CD8-positive, alpha-beta memory T cell (primary cell): ENCODE results near the gene LRRC75A. TPM values are rescaled to one million over a fixed set of nuclear protein-coding genes. Genes with fewer than 3 reads are reported as not detected.
"Not testable (repeated sequence)": the region's sequence is repeated elsewhere in the genome, so short reads cannot be mapped to it uniquely, and the experiment has no call there.

ENCODE experiments used
- CTCF ChIA-PET: fragments of 350-600 bp; sonication (Branson Sonifier 250); formaldehyde crosslinking; loops from one replicate; lab custom pipeline; 2021; ENCODE audit warnings: antibody characterized with exemption; lab: Charles Lee
- POLR2A ChIA-PET: fragments of 350-600 bp; sonication (Branson Sonifier 250); formaldehyde crosslinking; loops from one replicate; lab custom pipeline; 2021; ENCODE audit warnings: antibody characterized with exemption; lab: Charles Lee
- DNase-seq, 5 donors: peaks; one replicate each; pipeline versions ENCODE4 v3.0.0 to v3.0.0-alpha.2; 2020 to 2022; ENCODE audit warnings: mixed read lengths in 1 of 5
- H3K27ac ChIP-seq: one replicate; pipeline ENCODE4 v1.7.0; 2013; ENCODE audit warnings: low read depth, mild to moderate bottlenecking, low read length, moderate library complexity
- H3K27me3 ChIP-seq: 2 replicates; pipeline ENCODE4 v1.7.0; 2013; ENCODE audit warnings: low read length, mild to moderate bottlenecking; ENCODE audit not compliant: insufficient read depth, poor library complexity, severe bottlenecking
- H3K36me3 ChIP-seq: 2 replicates; pipeline ENCODE4 v1.7.0; 2013; ENCODE audit warnings: mild to moderate bottlenecking, low read length, moderate library complexity; ENCODE audit not compliant: insufficient read depth
- H3K4me1 ChIP-seq: 2 replicates; pipeline ENCODE4 v1.7.0; 2013; ENCODE audit warnings: mild to moderate bottlenecking, low read length, moderate library complexity; ENCODE audit not compliant: insufficient read depth
- H3K4me3 ChIP-seq: 2 replicates; pipeline ENCODE4 v1.7.0; 2013; ENCODE audit warnings: mild to moderate bottlenecking, low read length
- H3K9me3 ChIP-seq: 2 replicates; pipeline ENCODE4 v1.7.0; 2013; ENCODE audit warnings: mild to moderate bottlenecking, low read length
- H3K27ac Mint-ChIP-seq, 8 donors: one replicate each; pipeline ENCODE4 v1.8.0; 2020 to 2021; ENCODE audit warnings: mixed read lengths in 8 of 8, mild to moderate bottlenecking in 6 of 8, inconsistent platforms in 3 of 8, moderate library complexity in 3 of 8
- H3K27me3 Mint-ChIP-seq, 2 donors: one replicate each; pipeline ENCODE4 v1.8.0; 2020 to 2021; ENCODE audit warnings: mixed read lengths in 2 of 2, mild to moderate bottlenecking in 1 of 2, moderate library complexity in 1 of 2
- H3K36me3 Mint-ChIP-seq, 3 donors: one replicate each; pipeline ENCODE4 v1.8.0; 2020 to 2021; ENCODE audit warnings: mixed read lengths in 3 of 3, inconsistent platforms in 1 of 3, mild to moderate bottlenecking in 1 of 3
- H3K4me1 Mint-ChIP-seq, 3 donors: one replicate each; pipeline ENCODE4 v1.8.0; 2020 to 2021; ENCODE audit warnings: mixed read lengths in 3 of 3, inconsistent platforms in 1 of 3, mild to moderate bottlenecking in 1 of 3
- H3K4me3 Mint-ChIP-seq, 7 donors: one replicate each; pipeline ENCODE4 v1.8.0; 2020 to 2021; ENCODE audit warnings: mixed read lengths in 7 of 7, mild to moderate bottlenecking in 6 of 7, moderate library complexity in 4 of 7, inconsistent platforms in 2 of 7
- H3K9me3 Mint-ChIP-seq, 5 donors: one replicate each; pipeline ENCODE4 v1.8.0; 2020 to 2022; ENCODE audit warnings: mixed read lengths in 5 of 5, mild to moderate bottlenecking in 3 of 5, moderate library complexity in 2 of 5, inconsistent platforms in 1 of 5
- polyA plus RNA-seq: library from polyadenylated mRNA; unstranded; fragments of 300-500 nt; fragmentation: Illumina TruSeq; gene quantifications from one replicate; pipeline ENCODE4 v1.2.3, GENCODE V29; 2021
- total RNA-seq, 2 experiments: library from RNA; stranded (reverse); gene quantifications; one replicate each; pipeline ENCODE4 v1.2.3, GENCODE V29; 2021

Gene LRRC75A
- total and polyA plus RNA-seq, 3 experiments from 2014 or later, result 2.2 to 4.6 (median 2.6) TPM

GRCh38 chr17:16444258-16444886, 47.6 kb downstream of the LRRC75A start:
- Histone ChIP-seq H3K36me3 (peaks cover 26% of the 10 kb centered on the region), H3K4me3 (no peak overlapping the region), H3K27me3 (no peaks in the 10 kb centered on the region), H3K9me3 (no peaks in the 10 kb centered on the region), H3K27ac (no peak overlapping the region), H3K4me1 (peaks cover 30% of the 10 kb centered on the region)
- no peak for DNase-seq
- H3K4me3 Mint-ChIP-seq, result no peak overlapping the region
- H3K27me3 Mint-ChIP-seq, result no peaks in the 10 kb centered on the region
- H3K36me3 Mint-ChIP-seq, result peaks cover 0 to 77% (median 9%) of the 10 kb centered on the region in 3 donors
- H3K27ac Mint-ChIP-seq, result peak overlapping the region in 3 of 8 donors; percentile 34 to 47 (median 36)
- no peaks in the 10 kb centered on the region for H3K9me3 Mint-ChIP-seq
- peaks cover 49 to 61% (median 50%) of the 10 kb centered on the region in 3 donors for H3K4me1 Mint-ChIP-seq
- ChIA-PET POLR2A (interaction anchor here (0.6 kb wide), 2 partner anchors 17 to 153 kb away, joined by 3 to 4 read pairs; no protein-coding TSS in a partner anchor), CTCF (interaction anchor here (1.2 to 3.1 kb wide), 3 partner anchors 9 to 34 kb away, joined by 3 to 19 read pairs (median 5); partner anchors contain the start of gene TRPV2)

- Histone ChIP-seq H3K27me3 (no peaks in the 10 kb centered on the region), H3K36me3 (peaks cover 26% of the 10 kb centered on the region), H3K27ac (no peak overlapping the region), H3K4me1 (peaks cover 30% of the 10 kb centered on the region), H3K4me3 (no peak overlapping the region), H3K9me3 (no peaks in the 10 kb centered on the region)
- no peaks in the 10 kb centered on the region for H3K9me3 Mint-ChIP-seq
- H3K4me1 Mint-ChIP-seq, result peaks cover 52 to 61% (median 52%) of the 10 kb centered on the region in 3 donors
- peaks cover 0 to 78% (median 9%) of the 10 kb centered on the region in 3 donors for H3K36me3 Mint-ChIP-seq
- H3K27me3 Mint-ChIP-seq, result no peaks in the 10 kb centered on the region
- H3K4me3 Mint-ChIP-seq, result no peak overlapping the region
- ChIA-PET CTCF (interaction anchor here (0.9 to 3.1 kb wide), 4 partner anchors 9 to 33 kb away, joined by 3 to 19 read pairs (median 4); partner anchors contain the start of gene TRPV2), POLR2A (interaction anchor here (0.6 to 0.7 kb wide), 3 partner anchors 130 to 748 kb away, joined by 3 to 4 read pairs (median 3); no protein-coding TSS in a partner anchor)
- DNase-seq, result no peak
- H3K27ac Mint-ChIP-seq, result peak overlapping the region in 3 of 8 donors; percentile 36 to 78 (median 66)
These were observed 48.3 kb downstream of the LRRC75A start for GRCh38 chr17:16443511-16444257.

- Mint-ChIP-seq H3K4me3 (peak overlapping the region in 3 of 7 donors; percentile 31 to 68 (median 55)), H3K4me1 (peaks cover 57 to 61% (median 60%) of the 10 kb centered on the region in 3 donors), H3K27me3 (no peaks in the 10 kb centered on the region), H3K9me3 (no peaks in the 10 kb centered on the region), H3K36me3 (peaks cover 0 to 70% (median 9%) of the 10 kb centered on the region in 3 donors), H3K27ac (peak overlapping the region in 7 of 8 donors; percentile 22 to 86 (median 68))
- Histone ChIP-seq H3K27ac (no peak overlapping the region), H3K4me3 (no peak overlapping the region), H3K36me3 (peaks cover 26% of the 10 kb centered on the region), H3K9me3 (no peaks in the 10 kb centered on the region), H3K4me1 (peaks cover 35% of the 10 kb centered on the region), H3K27me3 (no peaks in the 10 kb centered on the region)
- POLR2A ChIA-PET, result interaction anchor here (0.6 to 0.7 kb wide), 2 partner anchors 131 to 749 kb away, joined by 3 read pairs; no protein-coding TSS in a partner anchor
- CTCF ChIA-PET, result interaction anchor here (0.9 to 4.5 kb wide), 5 partner anchors 9 to 32 kb away, joined by 3 to 42 read pairs (median 5); partner anchors contain the start of gene TRPV2
- DNase-seq, result no peak
These were observed 49.1 kb downstream of the LRRC75A start for GRCh38 chr17:16442594-16443510.

GRCh38 chr17:16442141-16442540, 49.9 kb downstream of the LRRC75A start:
- no peaks in the 10 kb centered on the region for H3K9me3 ChIP-seq
- H3K4me1 Mint-ChIP-seq, result peaks cover 57 to 60% (median 58%) of the 10 kb centered on the region in 3 donors

DNA sequence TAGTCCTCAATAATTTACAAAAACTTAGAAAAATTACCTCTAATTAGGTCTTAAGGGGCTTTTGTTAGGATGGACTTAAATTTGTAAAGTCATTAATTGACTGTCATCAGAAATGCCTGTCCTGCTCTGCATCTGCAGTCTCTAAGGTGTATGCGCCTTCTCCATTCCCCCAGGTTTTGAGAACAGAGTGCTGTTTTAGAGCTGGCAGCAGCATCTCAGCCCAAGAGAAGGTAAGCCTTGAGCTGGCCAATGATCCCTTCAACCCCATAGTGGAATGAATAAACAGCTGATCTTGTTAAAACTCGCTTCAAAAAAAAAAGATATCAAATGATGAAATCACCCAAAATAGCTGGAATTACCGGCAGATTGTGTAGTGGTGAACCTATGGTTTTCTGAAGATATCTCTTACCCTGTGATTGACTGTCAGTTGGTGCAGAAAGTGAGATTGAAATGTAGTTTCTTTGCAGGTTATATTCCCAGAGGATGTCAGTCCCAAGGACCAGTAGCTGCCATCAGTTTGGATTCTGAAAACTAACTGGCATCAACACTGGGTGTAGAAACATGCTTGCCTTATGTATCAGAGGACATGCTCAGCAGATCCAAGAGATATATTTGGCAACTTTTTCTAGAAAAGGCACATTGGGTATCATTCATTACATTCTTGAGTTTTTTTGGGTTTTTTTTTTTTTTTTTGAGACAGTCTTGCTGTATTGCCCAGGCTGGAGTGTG, 50.9 kb downstream of the LRRC75A start:
- H3K36me3 Mint-ChIP-seq, result peaks cover 0 to 63% (median 9%) of the 10 kb centered on the region in 3 donors
- H3K4me3 ChIP-seq, result no peak overlapping the region

More at GRCh38 chr17:16442141-16442540, 49.9 kb downstream of the LRRC75A start:
- H3K36me3 Mint-ChIP-seq, result peaks cover 0 to 67% (median 9%) of the 10 kb centered on the region in 3 donors
- CTCF ChIA-PET, result interaction anchor here (0.8 to 4.5 kb wide), 4 partner anchors 10 to 148 kb away, joined by 3 to 42 read pairs (median 4); no protein-coding TSS in a partner anchor
- peak overlapping the region in 7 of 8 donors; percentile 23 to 86 (median 68) for H3K27ac Mint-ChIP-seq
- peaks cover 26% of the 10 kb centered on the region for H3K36me3 ChIP-seq
- H3K4me3 Mint-ChIP-seq, result peak overlapping the region in 6 of 7 donors; percentile 26 to 68 (median 52)
- no peaks in the 10 kb centered on the region for H3K9me3 Mint-ChIP-seq
- no peak overlapping the region for H3K27ac ChIP-seq
- DNase-seq, result no peak
- no peaks in the 10 kb centered on the region for H3K27me3 ChIP-seq
- no peaks in the 10 kb centered on the region for H3K27me3 Mint-ChIP-seq
- H3K4me1 ChIP-seq, result peaks cover 35% of the 10 kb centered on the region
- no peak overlapping the region for H3K4me3 ChIP-seq
- POLR2A ChIA-PET, result no interaction called here

GRCh38 chr17:16440354-16440753, 51.6 kb downstream of the LRRC75A start:
- not testable (repeated sequence) for H3K9me3 ChIP-seq
- peaks cover 35% of the 10 kb centered on the region for H3K4me1 ChIP-seq

More for the DNA sequence above, 50.9 kb downstream of the LRRC75A start:
- Mint-ChIP-seq H3K27ac (peak overlapping the region; percentile 2 to 96 (median 67)), H3K9me3 (no peaks in the 10 kb centered on the region), H3K4me1 (peaks cover 54 to 57% (median 57%) of the 10 kb centered on the region in 3 donors), H3K4me3 (peak overlapping the region; percentile 59 to 100 (median 99)), H3K27me3 (no peaks in the 10 kb centered on the region)
- H3K9me3 ChIP-seq, result no peaks in the 10 kb centered on the region
- CTCF ChIA-PET, result interaction anchor here (0.7 to 4.5 kb wide), 8 partner anchors 11 to 149 kb away, joined by 3 to 42 read pairs (median 3); partner anchors contain the start of gene TRPV2
- DNase-seq, result no peak
- no peaks in the 10 kb centered on the region for H3K27me3 ChIP-seq
- POLR2A ChIA-PET, result interaction anchor here (0.5 to 1.9 kb wide), 4 partner anchors 11 to 226 kb away, joined by 3 to 9 read pairs (median 4); partner anchors contain the start of gene NCOR1
- H3K27ac ChIP-seq, result no peak overlapping the region
- H3K4me1 ChIP-seq, result peaks cover 35% of the 10 kb centered on the region
- H3K36me3 ChIP-seq, result peaks cover 26% of the 10 kb centered on the region

More at GRCh38 chr17:16440354-16440753, 51.6 kb downstream of the LRRC75A start:
- H3K9me3 Mint-ChIP-seq, H3K27me3 Mint-ChIP-seq, DNase-seq, H3K27me3 ChIP-seq: not testable (repeated sequence)
- peaks cover 26% of the 10 kb centered on the region for H3K36me3 ChIP-seq
- Mint-ChIP-seq H3K27ac (peak overlapping the region; percentile 78 to 100 (median 99)), H3K4me1 (peaks cover 59 to 63% (median 62%) of the 10 kb centered on the region in 3 donors), H3K36me3 (peaks cover 0 to 62% (median 9%) of the 10 kb centered on the region in 3 donors), H3K4me3 (peak overlapping the region; percentile 96 to 100 (median 99))
- peak overlapping the region; percentile 92 for H3K27ac ChIP-seq
- ChIA-PET CTCF (interaction anchor here (0.7 to 4.5 kb wide), 5 partner anchors 12 to 81 kb away, joined by 3 to 42 read pairs (median 3); partner anchors contain the start of gene TRPV2), POLR2A (interaction anchor here (0.6 to 1.9 kb wide), 6 partner anchors 11 to 950 kb away, joined by 3 to 9 read pairs (median 4); partner anchors contain the start of gene NCOR1)
- peak overlapping the region; percentile 74 for H3K4me3 ChIP-seq
